Testis (tissue), 2 donors: ENCODE data around the gene ITM2A.

Experiments
- POLR2A ChIP-seq: fragments of 450-650 bp; IDR thresholded peaks from one replicate; pipeline ENCODE4 v1.6.1; 2017; ENCODE audit warnings: antibody characterized with exemption, mild to moderate bottlenecking, moderate library complexity
- TF ChIP-seq, protein P1 (sequence below), 3 experiments: fragments of 450-650 bp in 2 of 3; fragments of 200-600 bp in 1 of 3; sonication (generic) in 1 of 3; IDR thresholded peaks; one replicate each; pipeline ENCODE4 v1.5.1; 2016 to 2019; ENCODE audit warnings: antibody characterized with exemption in 3 of 3, mild to moderate bottlenecking in 2 of 3, moderate library complexity in 1 of 3

DNA sequence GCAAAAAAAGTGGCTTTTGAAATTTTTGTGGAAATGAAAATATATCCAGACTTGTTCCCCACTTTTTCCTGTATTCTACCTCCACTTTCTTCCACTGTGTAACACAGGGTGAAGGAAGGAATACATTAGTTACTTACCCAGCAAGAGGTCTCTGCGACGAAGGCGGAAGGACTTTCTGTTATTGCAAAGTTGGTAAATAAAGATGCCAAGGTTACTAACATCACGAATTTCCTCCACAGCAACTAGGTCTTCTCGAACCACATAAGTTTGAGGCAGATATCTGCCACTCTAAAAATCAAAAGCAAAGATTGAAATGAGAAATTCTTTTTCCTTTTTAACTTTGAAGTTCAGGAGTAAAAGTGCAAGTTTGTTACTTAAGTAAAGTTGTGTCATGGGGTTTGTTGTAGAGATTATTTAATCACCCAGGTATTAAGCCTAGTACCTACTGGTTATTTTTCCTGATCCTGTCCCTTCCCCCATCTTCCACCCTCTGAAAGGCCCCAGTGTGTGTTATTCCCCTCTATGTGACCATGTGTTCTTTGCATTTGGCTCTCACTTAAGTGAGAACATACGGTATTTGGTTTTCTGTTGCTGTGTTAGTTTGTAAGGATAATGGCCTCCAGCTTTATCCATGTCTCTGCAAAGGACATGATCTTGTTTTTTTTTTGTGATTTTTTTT lies 5.8 kb downstream of the ITM2A start:
- TF ChIP-seq, protein P1, sequence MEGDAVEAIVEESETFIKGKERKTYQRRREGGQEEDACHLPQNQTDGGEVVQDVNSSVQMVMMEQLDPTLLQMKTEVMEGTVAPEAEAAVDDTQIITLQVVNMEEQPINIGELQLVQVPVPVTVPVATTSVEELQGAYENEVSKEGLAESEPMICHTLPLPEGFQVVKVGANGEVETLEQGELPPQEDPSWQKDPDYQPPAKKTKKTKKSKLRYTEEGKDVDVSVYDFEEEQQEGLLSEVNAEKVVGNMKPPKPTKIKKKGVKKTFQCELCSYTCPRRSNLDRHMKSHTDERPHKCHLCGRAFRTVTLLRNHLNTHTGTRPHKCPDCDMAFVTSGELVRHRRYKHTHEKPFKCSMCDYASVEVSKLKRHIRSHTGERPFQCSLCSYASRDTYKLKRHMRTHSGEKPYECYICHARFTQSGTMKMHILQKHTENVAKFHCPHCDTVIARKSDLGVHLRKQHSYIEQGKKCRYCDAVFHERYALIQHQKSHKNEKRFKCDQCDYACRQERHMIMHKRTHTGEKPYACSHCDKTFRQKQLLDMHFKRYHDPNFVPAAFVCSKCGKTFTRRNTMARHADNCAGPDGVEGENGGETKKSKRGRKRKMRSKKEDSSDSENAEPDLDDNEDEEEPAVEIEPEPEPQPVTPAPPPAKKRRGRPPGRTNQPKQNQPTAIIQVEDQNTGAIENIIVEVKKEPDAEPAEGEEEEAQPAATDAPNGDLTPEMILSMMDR (IDR thresholded peaks at IDR 0.05) = no peak
- no peak for TF ChIP-seq POLR2A
